ENCODE results near the gene TAF1B.

Gene TAF1B

DNA sequence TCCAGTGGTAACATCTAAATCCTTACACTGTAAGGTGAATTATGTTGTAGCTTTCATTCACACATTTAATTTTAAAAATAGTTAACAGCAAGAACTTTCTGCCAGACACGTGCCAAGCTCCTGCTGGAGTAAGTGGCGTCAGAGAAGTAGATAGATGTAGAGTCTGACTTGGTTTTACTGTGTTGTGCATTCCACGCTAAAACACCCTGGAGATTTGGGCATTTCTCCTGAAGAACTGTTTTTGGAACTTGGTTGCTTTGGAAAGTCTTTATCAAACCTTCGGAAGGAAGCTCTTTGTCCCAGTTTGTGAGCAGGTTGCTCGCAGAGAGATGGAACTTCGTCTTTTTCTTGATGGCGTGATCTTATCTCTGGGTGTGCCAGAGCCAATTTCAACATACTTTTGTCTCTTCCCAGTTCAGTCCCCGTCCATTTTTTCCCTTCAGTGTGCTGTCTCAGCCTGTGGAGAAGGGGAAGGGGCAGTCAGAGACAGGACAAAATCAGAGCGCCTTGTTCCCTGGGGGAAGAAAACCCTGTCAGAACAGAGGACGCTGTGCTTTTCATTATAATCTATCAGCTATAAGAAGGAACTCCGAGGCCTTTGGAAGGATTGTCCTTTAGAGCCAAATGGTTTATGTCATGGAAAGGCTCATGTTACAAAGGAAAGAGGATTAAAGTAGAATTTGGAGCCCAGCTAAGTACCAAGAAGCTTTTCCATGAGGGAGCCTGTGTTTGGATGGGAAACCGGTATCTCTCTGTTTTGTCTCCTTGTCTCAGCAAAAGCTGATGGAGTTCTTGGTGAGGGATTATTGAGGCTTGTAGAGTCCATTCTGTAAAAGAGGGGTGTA, 127.1 kb downstream of the TAF1B start:
- DNase-seq = no peak

DNA sequence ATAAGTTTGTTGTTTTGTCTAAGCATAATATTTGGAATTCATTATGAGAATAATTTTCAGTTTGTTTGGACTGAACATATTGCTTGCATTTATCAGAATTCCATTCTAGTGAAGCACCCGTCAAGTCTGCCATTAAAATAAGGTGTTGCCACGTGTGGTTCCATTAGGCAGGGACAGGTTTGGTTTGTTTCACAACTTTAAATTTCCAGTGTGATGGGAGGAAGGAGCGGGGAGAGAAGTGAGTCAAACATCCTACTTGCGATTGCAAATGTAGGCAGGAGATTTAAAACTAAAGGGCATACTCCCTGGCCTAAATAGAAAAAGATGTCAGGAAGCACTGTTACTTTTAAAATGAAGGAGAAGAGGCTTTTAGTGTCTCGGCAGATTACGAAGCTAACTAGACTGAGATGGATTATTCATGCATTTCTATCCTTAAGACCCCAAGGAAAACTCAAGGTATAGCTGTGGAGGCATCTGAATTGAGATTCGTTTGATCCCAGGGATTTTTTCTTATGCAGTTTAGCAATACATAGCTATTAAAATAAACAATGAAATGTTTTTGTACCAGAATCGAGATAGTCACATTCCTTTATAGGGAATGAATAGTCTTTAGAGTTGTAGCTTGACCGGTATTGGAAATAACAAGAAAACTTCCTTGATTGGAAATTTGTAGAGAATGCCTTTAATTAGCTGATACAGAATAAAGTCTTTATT, 128.0 kb downstream of the TAF1B start:
- no peak for DNase-seq

DNA sequence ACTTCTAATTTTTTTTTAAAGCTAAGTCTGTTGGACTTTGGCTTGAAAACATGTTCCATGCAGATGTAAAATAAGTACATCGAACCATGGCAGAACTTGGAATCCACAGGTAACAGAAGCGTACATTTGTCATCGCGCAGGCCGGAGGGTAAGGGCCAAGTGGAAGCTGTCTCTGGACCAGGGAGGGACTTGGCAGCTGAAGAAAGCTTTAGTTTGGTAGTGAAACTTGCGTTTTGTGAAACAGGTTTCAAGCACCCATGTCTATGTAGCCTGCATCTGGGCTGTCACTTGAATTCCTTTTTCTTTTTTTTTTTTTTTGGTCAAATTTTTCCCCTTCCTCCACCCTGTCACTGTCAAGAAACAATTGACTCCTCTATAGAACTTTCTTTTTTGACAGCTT, 128.6 kb downstream of the TAF1B start:
- no peak for DNase-seq

DNA sequence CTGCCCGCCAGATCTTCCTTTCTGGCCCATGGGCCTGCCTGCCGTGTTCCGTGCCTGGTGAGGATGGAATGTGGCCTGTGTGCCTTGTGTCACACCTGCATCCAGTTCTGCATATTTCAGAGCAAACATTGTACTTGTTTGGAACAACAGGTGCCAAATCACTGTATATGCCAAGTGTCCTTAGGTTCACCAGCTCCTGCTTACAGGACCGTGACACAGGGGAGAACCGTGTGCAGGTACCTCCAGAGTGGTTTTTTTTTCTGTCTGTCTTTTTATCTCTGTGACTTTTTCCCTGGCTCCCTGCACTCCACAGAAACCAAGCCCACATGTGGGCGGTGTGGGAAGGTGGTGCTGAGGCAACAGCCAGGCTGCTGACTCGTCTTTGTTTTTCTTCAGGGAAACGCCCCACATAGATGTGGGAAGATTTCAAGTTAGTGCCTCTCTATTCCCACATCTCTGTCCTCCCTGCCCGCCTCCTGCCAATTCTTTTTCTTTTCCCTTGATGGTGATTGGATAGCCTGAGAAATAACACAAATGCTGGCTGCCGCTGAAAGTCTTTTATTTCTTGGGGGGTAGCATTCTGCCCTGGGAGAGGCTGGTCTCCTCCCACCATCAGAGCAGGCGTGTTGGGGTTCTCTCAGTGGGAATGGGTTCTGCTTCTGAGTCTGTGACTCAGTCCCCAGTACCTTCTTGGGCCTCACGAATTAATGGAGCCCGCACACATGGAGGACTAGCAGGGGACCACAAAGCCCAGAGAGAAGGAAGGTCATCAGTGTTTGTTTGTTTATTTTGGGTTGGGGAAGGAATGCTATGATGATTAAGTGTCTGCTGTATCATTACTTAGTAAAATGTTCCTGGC, 129.6 kb downstream of the TAF1B start:
- DNase-seq = peak; percentile 26 to 43

DNA sequence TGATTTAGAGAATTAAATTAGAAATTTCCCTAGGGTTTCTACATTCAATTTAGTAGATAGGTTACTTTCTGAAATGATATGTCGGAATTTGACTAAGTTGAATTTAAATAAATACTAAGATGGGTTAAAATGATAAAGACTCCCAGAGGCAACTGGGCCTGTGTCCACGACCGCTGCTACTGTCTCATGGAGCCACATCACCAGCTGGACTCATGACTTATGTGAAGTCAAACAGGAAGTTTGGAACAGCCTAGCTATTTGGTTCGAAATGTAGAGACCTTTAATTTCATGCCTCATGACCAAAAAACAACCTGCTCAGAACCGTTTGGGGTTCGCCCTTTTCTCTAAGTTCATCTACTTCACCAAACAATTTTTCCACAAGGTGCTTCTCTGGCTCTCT, 130.4 kb downstream of the TAF1B start:
- no peak for DNase-seq

DNA sequence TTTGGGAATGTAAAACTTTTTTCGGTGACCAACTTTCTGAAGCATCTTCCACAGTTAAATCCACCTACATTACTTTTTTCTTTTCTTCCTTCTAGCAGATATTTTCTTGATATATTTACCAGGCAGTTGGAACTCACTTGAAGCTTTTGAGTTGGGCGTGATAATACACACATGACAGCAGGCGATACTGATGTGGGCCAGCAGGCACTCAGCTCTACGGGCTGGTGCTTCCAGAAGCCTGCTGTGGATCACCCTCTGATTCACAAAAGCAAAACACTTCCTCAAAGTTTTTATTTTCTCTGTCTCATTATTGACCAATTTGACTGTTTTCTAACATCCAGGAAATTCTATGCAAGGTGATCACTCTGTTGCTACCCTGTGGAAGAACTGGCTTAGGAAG, 131.1 kb downstream of the TAF1B start:
- DNase-seq = no peak

DNA sequence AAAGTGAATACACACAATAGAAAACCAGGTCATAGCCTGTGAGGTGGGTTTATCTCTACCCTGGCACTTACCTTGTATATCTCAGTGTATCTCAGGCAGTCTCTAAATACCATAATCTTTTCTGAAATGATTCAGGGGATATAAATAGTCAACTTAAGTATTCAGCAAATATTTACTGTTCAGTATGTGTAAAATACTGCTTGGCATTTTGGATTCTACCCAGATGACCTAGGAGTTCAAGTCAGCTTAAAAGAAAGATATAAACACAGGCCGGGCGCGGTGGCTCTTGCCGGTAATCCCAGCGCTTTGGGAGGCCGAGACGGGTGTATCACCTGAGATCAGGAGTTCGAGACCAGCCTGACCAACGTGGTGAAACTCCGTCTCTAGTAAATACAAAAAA, 132.1 kb downstream of the TAF1B start:
- no peak for DNase-seq

DNA sequence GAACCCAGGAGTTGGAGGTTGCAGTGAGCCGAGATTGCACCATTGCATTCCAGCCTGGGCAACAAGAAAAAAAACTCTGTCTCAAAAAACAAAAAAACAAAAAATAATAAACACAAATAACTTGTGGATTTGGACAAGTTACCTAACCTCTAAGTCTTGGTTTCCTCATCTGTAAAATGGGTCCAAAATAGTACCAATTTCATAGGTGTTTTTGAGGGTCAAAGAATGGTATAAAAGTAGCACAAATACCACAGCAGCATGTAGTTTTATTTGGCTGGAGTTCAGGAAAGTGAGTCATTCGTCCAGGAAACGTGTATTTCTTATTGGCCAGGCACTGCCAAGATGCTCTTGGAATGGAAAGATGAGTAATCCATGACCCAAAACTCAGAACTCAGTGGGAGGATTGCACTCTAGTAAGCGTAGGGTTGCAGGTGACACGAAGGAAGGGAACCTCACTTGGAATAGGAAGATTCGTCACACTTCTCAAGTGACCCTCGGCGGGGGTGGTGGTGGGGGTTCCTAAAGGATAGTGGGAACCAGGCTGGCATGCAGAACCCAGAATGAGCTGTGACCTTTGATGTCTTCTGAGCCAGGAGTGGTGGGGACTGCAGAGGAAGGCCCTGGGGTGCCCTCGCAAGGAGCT, 132.7 kb downstream of the TAF1B start:
- peak; percentile 38 to 52 for DNase-seq

DNA sequence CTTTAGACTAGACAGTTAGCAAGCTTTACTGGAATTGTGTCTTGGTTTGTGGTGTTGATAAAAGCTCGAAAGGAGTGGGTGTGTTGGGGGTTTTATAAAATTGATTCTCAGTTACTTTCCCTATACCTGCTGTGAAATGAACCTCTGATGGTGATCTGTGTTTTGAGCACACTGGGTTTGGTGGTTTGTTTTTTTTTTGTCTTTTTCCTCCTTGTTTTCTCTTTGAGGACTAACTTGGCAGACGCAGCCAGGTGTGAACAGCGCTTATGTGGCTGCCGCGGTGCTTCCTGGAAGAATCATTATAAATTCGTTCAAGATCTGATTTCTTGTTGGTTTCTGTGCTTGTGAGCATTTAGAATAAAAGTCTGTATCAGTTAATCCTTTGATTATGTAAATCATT, 136.7 kb downstream of the TAF1B start:
- peak in 1 of 2 experiments; percentile 31 for DNase-seq

DNA sequence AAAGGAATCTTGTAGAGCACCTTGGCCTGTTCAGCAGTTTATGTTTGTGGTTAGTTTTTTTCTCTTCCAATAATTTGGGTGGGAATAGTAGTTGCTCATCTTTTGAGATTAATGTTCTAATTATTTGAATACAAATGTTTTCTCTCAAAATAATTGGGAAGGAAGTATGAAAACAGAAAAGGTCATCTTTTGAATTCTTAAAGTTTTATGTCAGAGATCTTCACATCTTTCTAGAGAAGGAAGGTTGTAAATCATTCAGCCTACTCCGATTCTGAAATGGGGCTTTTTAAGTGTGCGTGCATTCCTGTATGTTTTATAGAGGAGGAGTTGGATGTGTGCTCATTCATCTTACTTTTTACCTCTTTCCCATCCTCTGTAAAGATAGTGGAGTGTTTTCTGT, 137.2 kb downstream of the TAF1B start:
- DNase-seq = no peak

DNA sequence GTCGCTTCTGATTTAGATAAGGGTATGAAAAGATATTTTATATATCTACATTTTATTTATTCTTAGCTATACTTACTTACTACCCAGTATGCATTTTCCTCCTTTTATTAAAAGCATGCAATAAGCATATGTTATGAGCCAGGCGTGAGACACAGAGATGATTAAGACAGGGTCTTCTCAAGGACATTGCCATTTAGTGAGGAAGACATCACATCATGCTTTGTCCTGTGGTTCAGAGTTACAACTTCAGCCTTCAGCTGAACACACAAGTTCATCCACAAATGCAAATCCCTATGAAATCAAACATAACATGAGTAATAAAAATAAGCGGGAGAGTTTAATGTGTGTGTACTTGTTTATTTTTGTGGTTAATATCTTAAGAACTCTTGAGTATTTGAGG, 138.4 kb downstream of the TAF1B start:
- no peak for DNase-seq

DNA sequence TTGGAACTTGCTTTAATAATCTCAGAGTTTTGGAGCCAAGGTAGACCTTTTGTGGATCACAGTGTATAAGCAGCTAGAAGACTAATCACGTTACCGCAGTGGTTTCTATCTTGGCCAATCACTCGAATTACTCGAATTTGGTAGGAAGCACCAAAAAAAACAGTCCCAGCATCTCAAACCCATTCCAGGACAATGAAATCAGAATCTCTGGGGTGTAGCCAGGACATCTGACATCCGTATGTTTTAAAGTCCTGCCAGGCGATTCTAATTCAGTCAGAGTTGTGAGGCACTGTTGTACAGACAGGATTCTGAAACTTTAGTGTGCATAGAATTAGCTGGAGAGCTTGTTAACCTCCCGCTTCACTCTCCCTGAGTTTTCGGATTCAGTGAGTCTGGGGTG, 139.0 kb downstream of the TAF1B start:
- no peak for DNase-seq

DNA sequence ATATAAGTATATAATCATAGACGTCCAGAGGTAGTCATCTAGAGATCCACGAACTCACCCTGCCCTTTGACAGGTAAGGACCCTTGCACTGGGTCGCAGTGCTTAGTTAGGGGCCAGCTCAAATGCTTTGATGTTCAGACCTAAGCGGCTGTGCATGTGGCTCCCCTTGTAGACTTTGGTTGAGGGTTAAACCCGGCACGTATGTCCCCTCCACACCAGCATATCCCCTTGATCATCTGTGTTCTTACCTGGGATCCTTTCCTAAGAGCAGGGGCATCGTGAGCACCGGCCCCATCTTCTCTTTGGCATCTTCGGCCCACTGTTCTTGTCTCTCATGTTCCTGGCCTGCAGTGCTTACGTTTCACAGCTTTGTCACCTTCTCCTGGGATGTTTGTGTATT, 139.6 kb downstream of the TAF1B start:
- no peak for DNase-seq

DNA sequence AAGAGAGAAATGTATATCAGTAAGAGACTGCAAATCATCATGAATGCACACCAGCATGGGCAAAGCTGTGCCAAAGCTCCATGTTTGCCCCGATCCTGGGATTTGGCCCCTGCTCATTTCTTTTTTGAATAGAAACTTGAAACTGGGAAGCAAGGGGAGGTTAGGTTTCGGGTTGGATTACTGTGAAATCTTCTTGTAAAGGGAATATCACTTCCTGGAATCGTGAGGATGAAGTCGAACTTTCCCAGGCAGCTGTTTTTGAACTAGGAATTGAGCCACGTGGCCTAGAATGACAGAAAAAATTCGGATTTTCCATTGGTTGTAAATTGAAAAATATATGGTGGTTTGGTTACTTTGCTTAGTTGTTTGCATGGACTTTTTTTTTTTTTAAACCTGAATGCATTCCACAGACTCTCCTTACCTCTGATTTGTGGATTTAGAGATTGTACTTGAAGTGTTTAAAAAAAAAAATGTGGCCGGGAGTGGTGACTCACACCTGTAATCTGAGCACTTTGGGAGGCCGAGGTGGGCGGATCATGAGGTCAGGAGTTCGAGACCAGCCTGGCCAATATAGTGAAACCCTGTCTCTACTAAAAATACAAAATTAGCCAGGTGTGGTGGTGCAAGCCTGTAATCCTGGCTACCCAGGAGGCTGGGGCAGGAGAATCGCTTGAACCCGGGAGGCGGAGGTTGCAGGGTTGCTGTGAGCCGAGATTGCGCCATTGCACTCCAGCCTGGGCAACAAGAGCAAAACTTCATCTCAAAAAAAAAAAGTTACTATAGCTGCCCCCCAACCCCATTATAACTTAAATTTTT, 140.3 kb downstream of the TAF1B start:
- no peak for DNase-seq

Measured in activated CD4-positive, alpha-beta T cell treated with anti-CD3 and anti-CD28 coated beads, Interleukin-2, amount 50 U/mL, for 48 hours (primary cell).